Measurements from ENCODE around the gene FOXN3. TPM values are rescaled to one million over a fixed set of nuclear protein-coding genes. Genes with fewer than 3 reads are reported as not detected.

The FOXN3 gene
- total and polyA plus RNA-seq, 8 donors, result 8.8 to 58.0 (median 31.7) TPM

- ATAC-seq (peak in 3 of 4 donors; percentile 6 to 13 (median 7)), DNase-seq (peak in 2 of 6 donors; percentile 21 to 64), FAIRE-seq (no peak)
- 81 to 82% methylated on average over 17 of the region's 17 CpGs for WGBS, 2 donors
- no peak for TF ChIP-seq CTCF (IDR thresholded peaks at IDR 0.05)
- Histone ChIP-seq H3K9me3 (no peaks in the 10 kb centered on the region), H3K27me3 (no peaks in the 10 kb centered on the region), H3K27ac (no peak overlapping the region), H3K36me3 (no peaks in the 10 kb centered on the region), H3K4me1 (peaks cover 8 to 23% (median 18%) of the 10 kb centered on the region in 3 donors), H3K4me3 (no peak overlapping the region)
- intact Hi-C loops (cut with DNase I), result no loop called here
These were observed 11.6 kb upstream of the FOXN3 start for GRCh38 chr14:89428546-89429198.

- 57 to 84% methylated on average over 2 of the region's 2 CpGs for WGBS, 2 donors
- intact Hi-C loops (cut with DNase I), result no loop called here
- H3K4me3 ChIP-seq, result no peak overlapping the region
- TF ChIP-seq CTCF (IDR thresholded peaks at IDR 0.05), result no peak
- FAIRE-seq (no peak), ATAC-seq (no peak), DNase-seq (no peak)
- H3K27ac ChIP-seq, result no peak overlapping the region
- peaks cover 8 to 26% (median 18%) of the 10 kb centered on the region in 3 donors for H3K4me1 ChIP-seq
- H3K9me3 ChIP-seq, result no peaks in the 10 kb centered on the region
- no peaks in the 10 kb centered on the region for H3K36me3 ChIP-seq
- no peaks in the 10 kb centered on the region for H3K27me3 ChIP-seq
These were observed 11.1 kb upstream of the FOXN3 start for GRCh38 chr14:89428173-89428523.

- no peaks in the 10 kb centered on the region for H3K36me3 ChIP-seq
- FAIRE-seq (no peak), DNase-seq (no peak), ATAC-seq (no peak)
- no peak overlapping the region for H3K27ac ChIP-seq
- H3K27me3 ChIP-seq, result no peaks in the 10 kb centered on the region
- TF ChIP-seq CTCF (IDR thresholded peaks at IDR 0.05), result no peak
- WGBS, 2 donors, result 90 to 93% methylated on average over 11 of the region's 11 CpGs
- no peaks in the 10 kb centered on the region for H3K9me3 ChIP-seq
- no peak overlapping the region for H3K4me3 ChIP-seq
- intact Hi-C loops (cut with DNase I), result no loop called here
- H3K4me1 ChIP-seq, result peaks cover 8 to 30% (median 18%) of the 10 kb centered on the region in 3 donors
These were observed 10.6 kb upstream of the FOXN3 start for GRCh38 chr14:89427426-89428172.

- intact Hi-C loops (cut with DNase I), result no loop called here
- Histone ChIP-seq H3K4me3 (no peak overlapping the region), H3K9me3 (no peaks in the 10 kb centered on the region), H3K36me3 (no peaks in the 10 kb centered on the region), H3K27ac (no peak overlapping the region), H3K27me3 (no peaks in the 10 kb centered on the region), H3K4me1 (peaks cover 8 to 27% (median 18%) of the 10 kb centered on the region in 3 donors)
- no peak for TF ChIP-seq CTCF (IDR thresholded peaks at IDR 0.05)
- no peak for DNase-seq
- no peak for FAIRE-seq
- ATAC-seq, result no peak
- WGBS, 2 donors, result 94 to 95% methylated on average over 6 of the region's 6 CpGs
These were observed 8.9 kb upstream of the FOXN3 start for GRCh38 chr14:89425931-89426330.

DNA sequence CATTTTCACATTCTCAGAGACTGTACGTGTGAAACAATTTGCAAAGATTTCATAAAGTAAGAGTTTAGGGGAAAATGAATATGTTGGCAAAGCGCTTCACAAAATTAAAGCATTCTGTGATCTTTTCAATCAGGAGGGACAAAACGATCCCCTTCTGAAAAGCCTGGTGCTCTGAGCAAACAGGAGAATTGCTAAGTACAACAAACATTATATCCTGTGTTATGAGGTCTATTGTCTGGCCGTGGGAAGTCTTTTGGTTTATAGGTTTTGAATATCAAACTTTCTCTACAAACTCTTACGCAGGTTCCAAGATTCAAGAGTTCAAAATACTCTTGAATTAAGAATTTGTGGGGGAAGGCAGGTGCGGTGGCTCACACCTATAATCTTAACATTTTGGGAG is 7.2 kb upstream of the FOXN3 start:
- Histone ChIP-seq H3K4me3 (no peak overlapping the region), H3K4me1 (peaks cover 0 to 12% (median 8%) of the 10 kb centered on the region in 3 donors), H3K36me3 (no peaks in the 10 kb centered on the region), H3K27ac (no peak overlapping the region), H3K9me3 (no peaks in the 10 kb centered on the region), H3K27me3 (no peaks in the 10 kb centered on the region)
- FAIRE-seq (no peak), DNase-seq (no peak), ATAC-seq (no peak)
- TF ChIP-seq CTCF (IDR thresholded peaks at IDR 0.05), result no peak
- 91 to 94% methylated on average over 6 of the region's 6 CpGs for WGBS, 2 donors
- intact Hi-C loops (cut with DNase I), result no loop called here

All from pancreas (tissue), 10 donors.